HFFc6 (cell line): Measurements from ENCODE around the gene ATP11A. TPM values are rescaled to one million over a fixed set of nuclear protein-coding genes. Genes with fewer than 3 reads are reported as not detected.

ENCODE experiments used
- DNase-seq: peaks from one replicate; pipeline ENCODE4 v3.0.0-alpha.2; 2018
- H3K27ac Mint-ChIP-seq: 2 replicates; pipeline ENCODE4 v1.8.0; 2020; ENCODE audit warnings: mild to moderate bottlenecking, mixed read lengths
- H3K27me3 Mint-ChIP-seq: 2 replicates; pipeline ENCODE4 v1.8.0; 2021; ENCODE audit warnings: mild to moderate bottlenecking, moderate library complexity, mixed read lengths; ENCODE audit not compliant: insufficient read depth
- H3K36me3 Mint-ChIP-seq: 2 replicates; pipeline ENCODE4 v1.8.0; 2021; ENCODE audit warnings: low read depth, mixed read lengths
- H3K4me1 Mint-ChIP-seq: 2 replicates; pipeline ENCODE4 v1.8.0; 2020; ENCODE audit warnings: low read depth, mixed read lengths
- H3K4me3 Mint-ChIP-seq: 2 replicates; pipeline ENCODE4 v1.8.0; 2020; ENCODE audit warnings: mild to moderate bottlenecking, moderate library complexity, mixed read lengths
- H3K9me3 Mint-ChIP-seq: 2 replicates; pipeline ENCODE4 v1.8.0; 2020; ENCODE audit warnings: mild to moderate bottlenecking, mixed read lengths
- long read RNA-seq: library from polyadenylated mRNA; unstranded; transcript quantifications from one replicate; pipeline ENCODE4 v2.0.0, GENCODE V29; 2019
- total RNA-seq, 6 experiments: library from RNA; stranded (reverse); fragmentation: NEBNext Ultra II Directional; extraction: Animal tissue kit (Norgen Biotek cat#: 25700); gene quantifications; 2 replicates in 1 of 6; 3 replicates in 5 of 6; pipeline ENCODE4 v1.2.3, GENCODE V29; 2021
- TF ChIP-seq, protein P1 (sequence below): fragments of 200-600 bp; sonication (generic); IDR thresholded peaks from 2 replicates; pipeline ENCODE4 v1.5.0; 2021; ENCODE audit warnings: antibody characterized with exemption, mild to moderate bottlenecking

ATP11A gene
- 10 to 100 TPM in 2 of 6 experiments, 1 to 10 TPM in 4; 4.3 to 29.9 (median 6.5) TPM for total RNA-seq
- long read RNA-seq, partial matches to known transcripts: 1 of 7 reads
- long read RNA-seq, other reads (novel, unspliced or antisense): 6 of 7 reads

- Mint-ChIP-seq H3K4me1 (peaks cover 17% of the 10 kb centered on the region; the same call in 1 of the 2 replicates), H3K4me3 (peak within 1 kb of the TSS; percentile 86), H3K27me3 (peaks cover 1% of the 10 kb centered on the region), H3K36me3 (no peaks in the 10 kb centered on the region), H3K27ac (peak within 1 kb of the TSS; percentile 29; the same call in 1 of the 2 replicates), H3K9me3 (no peaks in the 10 kb centered on the region)
- peak; percentile 84 for DNase-seq
- TF ChIP-seq, protein P1, sequence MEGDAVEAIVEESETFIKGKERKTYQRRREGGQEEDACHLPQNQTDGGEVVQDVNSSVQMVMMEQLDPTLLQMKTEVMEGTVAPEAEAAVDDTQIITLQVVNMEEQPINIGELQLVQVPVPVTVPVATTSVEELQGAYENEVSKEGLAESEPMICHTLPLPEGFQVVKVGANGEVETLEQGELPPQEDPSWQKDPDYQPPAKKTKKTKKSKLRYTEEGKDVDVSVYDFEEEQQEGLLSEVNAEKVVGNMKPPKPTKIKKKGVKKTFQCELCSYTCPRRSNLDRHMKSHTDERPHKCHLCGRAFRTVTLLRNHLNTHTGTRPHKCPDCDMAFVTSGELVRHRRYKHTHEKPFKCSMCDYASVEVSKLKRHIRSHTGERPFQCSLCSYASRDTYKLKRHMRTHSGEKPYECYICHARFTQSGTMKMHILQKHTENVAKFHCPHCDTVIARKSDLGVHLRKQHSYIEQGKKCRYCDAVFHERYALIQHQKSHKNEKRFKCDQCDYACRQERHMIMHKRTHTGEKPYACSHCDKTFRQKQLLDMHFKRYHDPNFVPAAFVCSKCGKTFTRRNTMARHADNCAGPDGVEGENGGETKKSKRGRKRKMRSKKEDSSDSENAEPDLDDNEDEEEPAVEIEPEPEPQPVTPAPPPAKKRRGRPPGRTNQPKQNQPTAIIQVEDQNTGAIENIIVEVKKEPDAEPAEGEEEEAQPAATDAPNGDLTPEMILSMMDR: no peak
These were observed at the start of gene ATP11A for GRCh38 chr13:112689303-112690245. TSS of gene ATP11A (plus strand) at chr13:112690038. CDS start at chr13:112690417, 379 bp downstream.

GRCh38 chr13:112641456-112642089 is 48.3 kb upstream of the ATP11A start:
- H3K27me3 Mint-ChIP-seq: peaks cover 34% of the 10 kb centered on the region

DNA sequence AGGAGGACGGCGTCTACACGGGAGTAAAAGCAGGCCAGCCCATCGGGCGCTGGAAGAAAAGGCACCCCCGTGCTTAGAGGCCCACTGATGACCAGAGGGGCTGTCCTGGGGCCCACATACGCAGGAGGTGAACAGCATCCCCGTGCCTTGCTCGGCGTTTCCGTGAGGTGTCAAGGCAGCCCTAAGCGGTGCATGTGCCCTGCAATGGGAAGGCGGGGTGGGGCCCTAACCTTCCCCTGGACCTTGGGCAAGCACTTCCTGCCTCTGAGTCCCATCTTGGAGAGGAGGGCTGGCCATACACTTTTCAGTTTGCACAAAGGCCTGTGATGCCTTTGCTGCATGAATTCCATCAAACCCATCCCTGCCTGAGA is 47.8 kb upstream of the ATP11A start:
- Mint-ChIP-seq H3K4me1 (no peaks in the 10 kb centered on the region), H3K27ac (no peak overlapping the region), H3K27me3 (peaks cover 32% of the 10 kb centered on the region), H3K36me3 (no peaks in the 10 kb centered on the region), H3K4me3 (no peak overlapping the region), H3K9me3 (no peaks in the 10 kb centered on the region)
- no peak for DNase-seq
- TF ChIP-seq, protein P1: no peak

More at GRCh38 chr13:112641456-112642089, 48.3 kb upstream of the ATP11A start:
- Mint-ChIP-seq H3K4me1 (no peaks in the 10 kb centered on the region), H3K36me3 (no peaks in the 10 kb centered on the region), H3K4me3 (no peak overlapping the region), H3K27ac (no peak overlapping the region), H3K9me3 (no peaks in the 10 kb centered on the region)
- TF ChIP-seq, protein P1: no peak
- DNase-seq: no peak

DNA sequence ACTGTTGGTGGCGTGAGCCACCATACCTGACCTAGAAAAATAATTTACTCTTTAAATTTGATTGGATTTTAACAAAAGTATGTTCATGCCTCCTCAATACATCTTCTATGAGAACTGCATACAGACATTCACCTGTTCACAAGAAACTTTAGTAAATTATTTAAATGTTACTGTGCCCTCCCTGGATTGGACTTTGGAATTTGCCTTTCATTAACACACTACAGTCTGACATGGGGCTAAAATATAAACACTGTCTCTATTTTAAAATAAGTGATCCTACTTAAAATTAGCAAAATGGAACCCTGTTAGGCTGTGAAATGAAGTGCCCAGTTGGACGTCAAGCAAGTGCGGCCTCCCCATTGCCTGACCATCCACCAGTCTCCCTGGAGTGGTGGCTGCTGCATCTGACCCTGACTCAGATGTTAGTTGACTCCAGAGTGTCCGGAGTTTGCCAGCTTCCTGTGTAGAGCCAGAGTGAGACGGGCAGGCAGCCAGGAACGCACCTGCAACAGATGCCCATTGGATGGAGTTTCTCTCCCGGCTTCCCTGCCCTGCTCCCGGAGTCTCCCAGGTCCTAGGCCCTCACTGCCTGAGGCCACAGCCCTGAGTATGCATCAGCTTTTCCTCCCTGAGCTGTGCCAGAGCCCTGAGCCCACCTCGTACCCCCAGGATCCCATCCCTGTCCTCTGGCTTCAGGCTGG is 45.9 kb upstream of the ATP11A start:
- peaks cover 17% of the 10 kb centered on the region for H3K27me3 Mint-ChIP-seq
- TF ChIP-seq, protein P1: no peak
- DNase-seq: no peak
- no peak overlapping the region for H3K4me3 Mint-ChIP-seq
- H3K27ac Mint-ChIP-seq: no peak overlapping the region
- H3K36me3 Mint-ChIP-seq: no peaks in the 10 kb centered on the region; the same call in 1 of the 2 replicates
- no peaks in the 10 kb centered on the region for H3K4me1 Mint-ChIP-seq
- no peaks in the 10 kb centered on the region for H3K9me3 Mint-ChIP-seq

GRCh38 chr13:112645327-112645914 is 44.4 kb upstream of the ATP11A start:
- Mint-ChIP-seq H3K27me3 (peaks cover 12% of the 10 kb centered on the region; the same call in 1 of the 2 replicates), H3K4me1 (no peaks in the 10 kb centered on the region), H3K9me3 (no peaks in the 10 kb centered on the region), H3K27ac (no peak overlapping the region), H3K36me3 (no peaks in the 10 kb centered on the region; the same call in 1 of the 2 replicates), H3K4me3 (no peak overlapping the region)
- TF ChIP-seq, protein P1: no peak
- no peak for DNase-seq
